GM19468 (cell line): Measurements from ENCODE around the gene EPC2.

Experiments
- ATAC-seq: cut with Tn5 transposase; IDR thresholded peaks from one replicate; pipeline ENCODE4 v1.9.1; 2021; ENCODE audit warnings: mild to moderate bottlenecking, moderate library complexity, moderate number of reproducible peaks; ENCODE audit not compliant: unreplicated experiment; ENCODE audit errors: extremely low read depth

EPC2 gene, protein sequence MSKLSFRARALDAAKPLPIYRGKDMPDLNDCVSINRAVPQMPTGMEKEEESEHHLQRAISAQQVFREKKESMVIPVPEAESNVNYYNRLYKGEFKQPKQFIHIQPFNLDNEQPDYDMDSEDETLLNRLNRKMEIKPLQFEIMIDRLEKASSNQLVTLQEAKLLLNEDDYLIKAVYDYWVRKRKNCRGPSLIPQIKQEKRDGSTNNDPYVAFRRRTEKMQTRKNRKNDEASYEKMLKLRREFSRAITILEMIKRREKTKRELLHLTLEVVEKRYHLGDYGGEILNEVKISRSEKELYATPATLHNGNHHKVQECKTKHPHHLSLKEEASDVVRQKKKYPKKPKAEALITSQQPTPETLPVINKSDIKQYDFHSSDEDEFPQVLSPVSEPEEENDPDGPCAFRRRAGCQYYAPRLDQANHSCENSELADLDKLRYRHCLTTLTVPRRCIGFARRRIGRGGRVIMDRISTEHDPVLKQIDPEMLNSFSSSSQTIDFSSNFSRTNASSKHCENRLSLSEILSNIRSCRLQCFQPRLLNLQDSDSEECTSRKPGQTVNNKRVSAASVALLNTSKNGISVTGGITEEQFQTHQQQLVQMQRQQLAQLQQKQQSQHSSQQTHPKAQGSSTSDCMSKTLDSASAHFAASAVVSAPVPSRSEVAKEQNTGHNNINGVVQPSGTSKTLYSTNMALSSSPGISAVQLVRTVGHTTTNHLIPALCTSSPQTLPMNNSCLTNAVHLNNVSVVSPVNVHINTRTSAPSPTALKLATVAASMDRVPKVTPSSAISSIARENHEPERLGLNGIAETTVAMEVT

DNA sequence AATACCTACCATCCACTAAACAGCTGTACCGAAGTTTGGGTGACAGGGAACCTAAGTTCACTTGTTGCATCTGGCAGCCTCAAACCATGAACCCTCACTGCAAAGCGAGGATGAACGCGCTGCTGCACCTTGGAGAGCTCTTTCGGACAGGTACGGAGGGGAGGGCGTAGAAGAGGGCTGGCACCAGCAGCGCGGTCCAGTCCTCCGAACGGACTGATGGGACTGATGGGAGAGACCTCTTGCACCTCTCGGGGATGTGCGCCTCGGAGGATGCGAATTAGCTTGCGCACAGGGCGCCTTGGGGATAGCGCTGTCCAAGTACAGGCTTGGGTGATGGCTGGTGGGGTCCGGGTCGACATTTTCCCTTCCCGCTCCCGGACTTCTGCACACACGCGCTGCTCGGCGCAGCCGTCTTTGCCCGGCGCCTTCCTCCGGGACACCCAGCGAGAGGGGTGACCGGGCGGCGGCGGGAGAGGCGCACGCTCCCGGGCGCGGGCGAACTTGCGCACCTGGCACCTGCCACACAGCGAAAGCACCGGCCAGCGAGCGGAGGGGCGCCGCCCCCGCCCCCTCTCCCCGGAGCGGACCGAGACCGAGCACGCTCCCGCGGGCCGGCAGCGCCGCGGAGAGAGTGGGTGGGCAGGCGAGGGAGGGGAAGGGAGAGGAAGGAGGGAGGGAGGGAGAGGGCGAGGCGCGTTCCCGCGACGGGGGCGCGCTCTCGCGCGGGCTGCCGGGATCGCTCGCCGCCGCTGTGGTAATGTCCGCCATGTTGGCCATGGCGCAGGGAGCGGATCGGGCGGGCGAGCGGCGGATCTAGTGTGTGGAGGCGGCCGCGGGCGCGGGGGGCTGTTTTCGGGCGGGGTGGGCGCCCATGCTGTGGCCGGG, at the start of gene EPC2:
Gene EPC2 (plus strand): TSS at position 754 of the 885 bp plus-strand sequence. CDS start 267 bp downstream, outside the sequence.
- peak; percentile 15 for ATAC-seq

- no peak for ATAC-seq
Observed at GRCh38 chr2:148596018-148596417, 48.5 kb upstream of the EPC2 start.

DNA sequence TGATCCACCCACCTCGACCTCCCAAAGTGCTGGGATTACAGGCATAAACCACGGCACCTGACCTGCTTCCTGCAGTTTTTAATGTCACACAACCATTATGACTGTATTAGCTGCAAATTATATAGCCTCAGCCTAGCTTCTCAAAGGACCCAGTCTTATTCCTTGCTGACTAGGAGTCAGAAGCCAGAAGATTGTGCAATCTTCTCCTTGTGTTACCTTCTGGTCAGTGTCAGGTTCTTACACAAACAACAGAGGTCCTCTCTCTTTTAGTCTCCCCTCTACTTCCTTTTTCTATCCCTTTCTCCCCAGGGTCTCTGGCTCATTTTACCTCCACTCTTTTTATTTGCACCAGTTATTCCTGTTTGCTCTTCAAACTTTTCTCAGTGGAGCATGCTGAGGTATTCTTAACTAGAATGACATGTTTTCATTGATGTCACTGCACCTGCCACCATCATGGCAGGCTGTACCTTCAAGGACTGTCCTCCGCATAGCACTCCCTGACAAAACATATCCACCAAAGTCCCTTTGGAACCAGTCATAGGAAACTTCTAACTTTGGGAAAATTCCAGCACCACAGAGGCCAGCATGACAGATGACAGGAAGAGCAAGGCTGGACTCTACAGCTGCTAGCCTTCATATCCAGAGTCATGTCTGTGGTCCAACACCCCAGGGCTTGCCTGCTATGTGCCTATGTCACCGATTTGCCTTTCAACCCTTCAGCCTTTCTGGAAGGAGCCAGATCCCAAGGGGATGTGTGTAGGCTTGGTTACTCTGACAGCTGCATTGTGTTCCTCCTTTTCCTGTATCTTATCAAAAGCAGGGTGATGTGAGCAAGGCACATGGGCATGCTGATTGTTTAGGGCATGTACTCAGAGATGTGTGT, 45.2 kb upstream of the EPC2 start:
- no peak for ATAC-seq

GRCh38 chr2:148602885-148603561, 41.5 kb upstream of the EPC2 start:
- no peak for ATAC-seq

DNA sequence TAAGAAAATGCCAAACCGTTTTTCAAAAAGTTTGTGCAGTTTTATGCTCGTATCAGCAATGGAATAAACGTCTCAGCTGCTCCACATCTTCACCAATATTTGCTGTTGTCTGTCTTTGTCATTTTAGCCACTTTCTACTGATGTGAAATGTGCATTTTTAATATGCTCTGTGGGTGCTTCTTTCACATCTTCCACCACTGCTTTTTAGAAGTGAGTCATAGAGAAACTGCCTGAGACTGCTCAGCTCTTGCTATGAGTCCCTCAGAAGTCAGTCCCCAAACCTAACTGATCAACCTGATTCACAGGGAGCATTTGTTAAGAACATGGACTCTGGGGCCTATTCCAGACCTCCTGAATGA, 41.0 kb upstream of the EPC2 start:
- peak; percentile 95 for ATAC-seq

DNA sequence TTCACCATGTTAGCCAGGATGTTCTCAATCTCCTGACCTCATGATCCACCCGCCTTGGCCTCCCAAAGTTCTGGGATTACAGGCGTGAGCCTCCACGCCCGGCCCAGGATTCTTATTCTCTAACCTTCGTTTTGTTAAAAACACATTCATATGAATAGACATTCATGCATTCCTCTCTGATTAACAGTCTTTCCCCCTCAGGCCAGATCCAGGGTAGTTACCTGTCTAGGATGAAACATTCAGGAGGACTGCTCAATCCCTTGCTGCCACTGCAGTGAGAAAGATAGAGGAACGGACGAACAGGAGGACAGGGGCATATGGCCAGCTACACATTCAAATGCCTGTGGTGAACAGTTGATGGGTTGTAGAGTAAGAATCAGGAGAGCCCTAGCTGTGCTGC, 39.6 kb upstream of the EPC2 start:
- no peak for ATAC-seq

- ATAC-seq = no peak
Observed at GRCh38 chr2:148607566-148607965, 37.0 kb upstream of the EPC2 start.

- ATAC-seq = no peak
Observed at GRCh38 chr2:148613231-148614013, 31.1 kb upstream of the EPC2 start.

- no peak for ATAC-seq
Observed at GRCh38 chr2:148614014-148614321, 30.6 kb upstream of the EPC2 start.

DNA sequence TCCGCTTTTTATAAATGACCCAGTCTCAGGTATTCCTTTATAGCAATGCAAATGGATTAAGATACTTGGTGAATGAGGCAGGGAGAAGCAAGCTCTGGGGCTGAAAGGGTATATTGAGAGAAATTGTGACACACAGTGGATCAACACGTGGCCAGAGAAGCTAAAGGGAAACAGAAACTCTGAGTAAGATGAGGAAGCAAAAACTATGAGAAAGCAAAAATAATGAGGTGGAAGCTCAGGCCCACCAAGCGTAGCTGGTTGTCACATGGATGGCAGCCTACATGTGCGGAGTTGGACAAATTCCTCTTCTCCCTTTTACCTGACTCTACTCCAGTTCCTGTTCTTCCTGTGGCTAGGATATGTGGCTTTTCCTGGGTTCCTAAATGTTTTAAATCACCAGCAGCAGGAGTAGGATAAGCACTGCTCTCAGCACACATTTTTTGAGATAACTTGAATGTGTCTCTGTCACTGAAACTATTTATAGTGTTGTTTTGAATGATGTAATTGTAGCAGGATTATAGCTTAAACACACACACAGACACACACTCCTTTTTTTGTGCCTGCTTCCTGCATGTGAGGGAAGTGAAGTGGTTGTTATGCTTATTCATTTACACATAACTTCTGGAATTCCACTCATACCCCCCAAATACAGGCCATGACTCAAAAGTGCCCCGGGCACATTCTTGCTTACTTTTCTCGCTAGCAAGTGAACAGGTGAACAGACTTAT, 30.1 kb upstream of the EPC2 start:
- ATAC-seq = peak; percentile 82

DNA sequence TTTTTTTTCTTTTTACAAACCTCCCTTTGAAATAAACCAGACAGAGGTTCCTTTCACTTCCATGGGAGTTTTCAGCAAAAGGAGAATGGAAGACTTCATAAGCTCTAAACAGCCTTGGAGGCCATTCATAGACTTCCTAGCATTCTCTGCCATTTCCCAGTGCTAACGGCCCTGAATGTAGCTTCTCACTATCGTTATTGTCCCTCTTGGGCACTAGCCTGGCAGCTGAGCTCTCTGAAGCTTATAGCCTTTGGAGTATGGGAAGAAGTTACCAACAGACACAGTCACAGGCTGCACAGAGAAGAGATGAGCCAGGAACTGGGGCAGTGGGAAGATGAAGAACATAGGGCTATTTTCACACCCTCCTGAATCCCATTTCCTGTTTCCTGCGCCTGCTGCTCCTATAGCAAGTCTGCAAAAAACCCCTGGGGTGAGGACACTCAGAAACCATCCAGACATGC, 29.1 kb upstream of the EPC2 start:
- ATAC-seq = no peak

DNA sequence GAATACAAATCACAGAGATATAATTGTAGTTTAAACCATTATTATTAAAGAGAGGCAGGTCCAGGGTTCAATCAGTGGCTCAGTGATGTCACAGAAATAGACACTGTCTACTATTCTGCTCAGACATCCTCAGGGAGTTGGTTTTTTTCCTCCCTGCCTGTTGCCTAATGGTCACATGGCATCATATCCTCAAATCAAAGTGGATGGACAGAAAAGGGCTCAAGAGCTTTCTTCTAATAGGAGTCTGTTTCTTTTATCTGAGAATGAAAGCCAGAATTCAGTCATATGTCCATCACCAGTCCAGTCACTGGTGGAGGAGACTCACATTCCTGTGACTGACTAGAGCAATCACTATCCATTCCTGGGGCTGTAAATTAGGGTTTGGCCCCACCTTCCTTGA, 27.9 kb upstream of the EPC2 start:
- ATAC-seq = no peak

DNA sequence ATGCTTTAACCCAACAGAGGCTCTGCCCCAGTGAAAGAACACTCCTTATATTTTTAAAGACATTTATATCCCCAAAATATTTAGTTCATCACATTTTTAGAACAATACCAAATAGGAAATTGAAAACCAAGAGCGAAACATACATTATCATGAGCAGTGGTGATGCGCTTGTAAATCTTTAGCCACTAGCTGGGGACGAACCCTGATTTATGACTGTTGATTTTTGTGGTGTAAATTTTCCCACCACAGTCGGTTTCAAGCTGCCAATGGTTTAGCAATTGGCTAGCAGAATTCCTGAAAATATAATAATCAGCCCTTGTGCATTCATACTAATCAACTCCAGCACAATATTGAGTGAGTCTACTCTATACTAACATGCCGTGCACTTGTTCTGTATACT, 27.3 kb upstream of the EPC2 start:
- ATAC-seq = no peak

DNA sequence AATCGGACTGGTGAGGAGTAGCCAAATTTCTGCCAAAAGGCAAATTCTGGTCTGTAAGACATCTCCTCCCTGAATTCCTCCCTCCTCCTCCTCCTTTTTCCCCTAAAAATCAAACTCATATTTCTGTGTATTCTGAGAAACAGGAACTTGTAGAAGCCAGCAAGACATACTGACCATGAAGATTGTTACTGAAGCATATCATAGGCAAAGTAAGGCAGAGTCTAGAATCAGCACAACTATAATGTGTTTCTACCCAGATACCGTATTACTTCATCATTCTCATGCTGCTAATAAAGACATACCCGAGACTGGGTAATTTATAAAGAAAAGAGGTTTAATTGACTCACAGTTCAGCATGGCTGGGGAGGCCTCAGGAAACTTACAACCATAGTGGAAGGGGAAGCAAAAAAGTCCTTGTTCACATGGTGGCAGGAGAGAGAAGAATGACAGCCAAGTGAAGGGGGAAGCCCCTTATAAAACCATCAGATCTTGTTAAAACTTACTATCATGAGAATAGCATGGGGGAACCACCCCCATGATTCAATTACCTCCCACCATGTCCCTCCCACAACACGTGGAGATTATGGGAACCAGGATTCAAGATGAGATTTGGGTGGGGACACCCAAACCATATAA, 24.9 kb upstream of the EPC2 start:
- ATAC-seq = no peak

GRCh38 chr2:148622366-148622765, 22.2 kb upstream of the EPC2 start:
- ATAC-seq = no peak

DNA sequence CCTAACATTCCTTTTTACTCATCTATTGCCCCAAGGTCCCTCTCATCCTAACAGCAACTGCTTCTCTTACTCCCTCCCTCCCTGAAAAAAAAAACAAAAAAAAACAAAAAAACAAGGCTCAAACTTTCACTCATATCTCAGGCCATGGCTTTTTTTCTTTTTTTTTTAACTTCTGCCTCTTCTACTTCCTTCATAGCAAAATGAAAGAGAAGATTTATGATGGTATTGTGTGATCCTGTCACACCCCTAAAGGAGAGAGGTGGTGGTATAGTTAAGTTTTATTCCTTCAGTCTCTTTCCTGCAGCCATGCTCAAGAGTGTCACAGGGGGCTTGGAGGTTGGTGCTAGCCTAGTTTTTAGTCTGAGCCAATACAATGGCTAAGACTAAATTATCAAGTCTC, 21.5 kb upstream of the EPC2 start:
- ATAC-seq = no peak

GRCh38 chr2:148627224-148627623, 17.3 kb upstream of the EPC2 start:
- no peak for ATAC-seq
